Measurements from ENCODE around the gene PPP4R3A.

DNA sequence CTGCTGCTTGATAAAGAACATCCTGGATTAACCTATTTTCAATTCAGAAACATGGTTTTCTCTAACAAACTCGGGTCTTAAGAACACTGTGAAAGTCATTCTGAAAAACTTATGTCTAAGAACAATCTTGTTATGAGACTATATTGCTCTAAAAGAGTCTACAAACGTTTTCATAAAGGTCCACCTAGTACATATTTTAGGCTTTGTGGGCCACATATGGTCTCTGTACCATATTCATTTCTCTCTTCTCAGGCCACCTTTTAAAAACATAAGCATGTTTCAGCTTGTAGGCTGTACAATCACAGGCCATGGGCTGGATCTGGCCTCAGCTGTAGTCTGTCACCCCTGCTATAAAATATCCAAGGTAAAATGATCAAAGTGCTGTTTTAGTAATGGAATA, 39.9 kb downstream of the PPP4R3A start:
- TF ChIP-seq, protein P1, sequence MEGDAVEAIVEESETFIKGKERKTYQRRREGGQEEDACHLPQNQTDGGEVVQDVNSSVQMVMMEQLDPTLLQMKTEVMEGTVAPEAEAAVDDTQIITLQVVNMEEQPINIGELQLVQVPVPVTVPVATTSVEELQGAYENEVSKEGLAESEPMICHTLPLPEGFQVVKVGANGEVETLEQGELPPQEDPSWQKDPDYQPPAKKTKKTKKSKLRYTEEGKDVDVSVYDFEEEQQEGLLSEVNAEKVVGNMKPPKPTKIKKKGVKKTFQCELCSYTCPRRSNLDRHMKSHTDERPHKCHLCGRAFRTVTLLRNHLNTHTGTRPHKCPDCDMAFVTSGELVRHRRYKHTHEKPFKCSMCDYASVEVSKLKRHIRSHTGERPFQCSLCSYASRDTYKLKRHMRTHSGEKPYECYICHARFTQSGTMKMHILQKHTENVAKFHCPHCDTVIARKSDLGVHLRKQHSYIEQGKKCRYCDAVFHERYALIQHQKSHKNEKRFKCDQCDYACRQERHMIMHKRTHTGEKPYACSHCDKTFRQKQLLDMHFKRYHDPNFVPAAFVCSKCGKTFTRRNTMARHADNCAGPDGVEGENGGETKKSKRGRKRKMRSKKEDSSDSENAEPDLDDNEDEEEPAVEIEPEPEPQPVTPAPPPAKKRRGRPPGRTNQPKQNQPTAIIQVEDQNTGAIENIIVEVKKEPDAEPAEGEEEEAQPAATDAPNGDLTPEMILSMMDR (conservative IDR thresholded peaks at IDR 0.05 in 1 of 2, IDR thresholded peaks at IDR 0.05 in 1 of 2; ENCODE audit: extremely low read depth in 1 of 2, insufficient read depth in 1 of 2, low read depth in 1 of 2, low read length in 2 of 2) = no peak
- no peak for TF ChIP-seq EZH2 (IDR thresholded peaks at IDR 0.05; ENCODE audit: borderline replicate concordance, low read length)
